Activated naive CD4-positive, alpha-beta T cell treated with anti-CD3 and anti-CD28 coated beads for 36 hours (primary cell): ENCODE data around the gene MT1M. TPM values are rescaled to one million over a fixed set of nuclear protein-coding genes. Genes with fewer than 3 reads are reported as not detected.
"Not testable (repeated sequence)": the region's sequence is repeated elsewhere in the genome, so short reads cannot be mapped to it uniquely, and the experiment has no call there.

Experiments
- CTCF ChIA-PET: fragments of 350-600 bp; sonication (Branson Sonifier 250); formaldehyde crosslinking; loops from one replicate; lab custom pipeline; 2021; ENCODE audit warnings: antibody characterized with exemption; lab: Charles Lee
- DNase-seq: peaks from one replicate; pipeline ENCODE4 v3.0.0-alpha.2; 2020
- H3K27ac Mint-ChIP-seq: one replicate; pipeline ENCODE4 v1.8.0; 2021; ENCODE audit warnings: mild to moderate bottlenecking, mixed read lengths
- H3K27me3 Mint-ChIP-seq: one replicate; pipeline ENCODE4 v1.8.0; 2021; ENCODE audit warnings: low read depth, mixed read lengths
- H3K36me3 Mint-ChIP-seq: one replicate; pipeline ENCODE4 v1.8.0; 2021; ENCODE audit warnings: low read depth, mixed read lengths
- H3K4me1 Mint-ChIP-seq: one replicate; pipeline ENCODE4 v1.8.0; 2021; ENCODE audit warnings: low read depth, mixed read lengths
- H3K4me3 Mint-ChIP-seq: one replicate; pipeline ENCODE4 v1.8.0; 2021; ENCODE audit warnings: mild to moderate bottlenecking, moderate library complexity, mixed read lengths
- H3K9me3 Mint-ChIP-seq: one replicate; pipeline ENCODE4 v1.8.0; 2021; ENCODE audit warnings: mixed read lengths
- intact Hi-C: fragments of 100-400 bp; cut with micrococcal nuclease; formaldehyde crosslinking; loops from one replicate; pipeline ENCODE4 v1.15.1; 2023
- total RNA-seq, 2 experiments: library from RNA; stranded (reverse); gene quantifications; one replicate each; pipeline ENCODE4 v1.2.3, GENCODE V29; 2021

MT1M gene
- total RNA-seq, 2 experiments from 2014 or later, result not detected

DNA sequence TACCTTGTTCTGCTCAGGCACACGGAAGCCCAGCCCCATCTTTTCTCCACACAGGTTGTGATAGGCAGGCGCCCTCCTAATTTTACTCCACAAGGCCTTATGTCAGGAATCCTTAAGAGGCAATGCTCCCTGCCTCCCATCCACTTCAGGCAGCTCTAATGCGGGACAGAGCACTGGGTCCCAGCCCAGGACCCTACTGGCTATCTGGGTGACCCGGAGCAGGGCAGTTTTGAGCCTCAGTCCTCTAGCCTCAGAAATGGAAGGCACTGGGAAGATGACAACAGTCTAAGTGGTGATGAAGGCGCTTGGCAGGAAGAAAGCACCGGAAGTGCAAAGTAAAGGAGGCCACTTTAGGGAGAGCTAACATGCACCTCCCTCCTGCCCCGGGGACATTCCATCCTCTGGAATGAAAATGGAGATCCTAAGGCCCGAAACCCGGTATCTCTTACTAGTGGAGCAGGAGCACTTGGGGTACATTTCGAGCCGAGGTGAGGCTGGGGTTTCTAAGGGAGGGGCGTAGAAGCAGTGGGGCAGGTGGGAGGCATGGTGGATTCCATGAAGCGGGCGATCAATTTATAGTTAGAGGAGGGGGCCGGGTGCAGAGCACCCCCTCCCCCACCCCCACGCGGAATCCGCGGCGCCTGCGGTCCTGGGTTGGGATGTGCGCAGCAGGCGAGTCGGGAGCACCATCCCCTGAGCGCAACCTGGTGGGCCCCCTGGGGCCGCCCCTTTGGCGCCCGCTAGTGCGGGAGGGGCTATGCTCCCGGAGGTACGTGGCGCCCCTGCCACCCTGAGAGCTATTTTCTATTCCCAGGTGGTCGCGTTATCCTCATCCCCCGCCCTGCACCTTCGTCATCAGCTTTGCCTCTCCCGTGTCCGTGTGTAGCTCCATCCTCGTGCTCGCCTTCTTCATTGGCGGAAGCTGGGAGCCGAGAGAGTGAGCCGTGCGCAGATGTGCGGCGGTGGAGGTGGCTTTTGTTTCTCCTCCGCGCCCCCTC lies 30.2 kb downstream of the MT1M start:
- intact Hi-C loops, result loop anchor here (1.0 kb wide), 1 partner anchor 20 kb away; the partner anchor contains the start of gene MT1X
- Mint-ChIP-seq H3K4me3 (peak overlapping the region; percentile 80), H3K27me3 (peaks cover 11% of the 10 kb centered on the region), H3K27ac (peak overlapping the region; percentile 75), H3K4me1 (peaks cover 18% of the 10 kb centered on the region), H3K36me3 (no peaks in the 10 kb centered on the region), H3K9me3 (no peaks in the 10 kb centered on the region)
- DNase-seq, result peak; percentile 70
- CTCF ChIA-PET, result interaction anchor here (0.6 to 1.9 kb wide), 7 partner anchors 19 to 194 kb away, joined by 3 to 13 read pairs (median 3); no protein-coding TSS in a partner anchor

DNA sequence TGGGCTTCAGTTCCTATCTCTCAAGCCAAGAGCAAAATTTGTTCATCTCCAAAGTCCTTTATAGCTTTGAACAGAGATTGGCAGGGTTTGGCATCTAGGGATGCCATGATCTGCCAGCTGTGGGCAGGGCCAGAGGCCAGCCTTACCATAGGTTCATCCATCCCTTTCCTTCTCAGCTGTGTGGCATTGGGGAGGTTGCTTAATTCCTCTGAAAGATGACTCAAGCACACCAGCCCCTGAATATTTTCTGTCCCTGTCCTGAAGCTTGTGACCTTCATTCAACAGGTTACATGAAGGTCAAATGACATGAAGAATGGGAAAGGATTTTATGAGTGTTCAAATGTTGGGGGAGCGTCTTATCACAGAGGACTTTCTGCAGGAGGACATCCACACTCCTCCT lies 32.0 kb downstream of the MT1M start:
- no peak overlapping the region for H3K27ac Mint-ChIP-seq
- no peaks in the 10 kb centered on the region for H3K36me3 Mint-ChIP-seq
- DNase-seq, result no peak
- H3K4me3 Mint-ChIP-seq, result no peak overlapping the region
- CTCF ChIA-PET, result interaction anchor here (0.7 to 1.9 kb wide), 3 partner anchors 9 to 37 kb away, joined by 3 to 4 read pairs (median 4); no protein-coding TSS in a partner anchor
- peaks cover 27% of the 10 kb centered on the region for H3K27me3 Mint-ChIP-seq
- peaks cover 24% of the 10 kb centered on the region for H3K4me1 Mint-ChIP-seq
- intact Hi-C loops, result no loop called here
- H3K9me3 Mint-ChIP-seq, result no peaks in the 10 kb centered on the region

DNA sequence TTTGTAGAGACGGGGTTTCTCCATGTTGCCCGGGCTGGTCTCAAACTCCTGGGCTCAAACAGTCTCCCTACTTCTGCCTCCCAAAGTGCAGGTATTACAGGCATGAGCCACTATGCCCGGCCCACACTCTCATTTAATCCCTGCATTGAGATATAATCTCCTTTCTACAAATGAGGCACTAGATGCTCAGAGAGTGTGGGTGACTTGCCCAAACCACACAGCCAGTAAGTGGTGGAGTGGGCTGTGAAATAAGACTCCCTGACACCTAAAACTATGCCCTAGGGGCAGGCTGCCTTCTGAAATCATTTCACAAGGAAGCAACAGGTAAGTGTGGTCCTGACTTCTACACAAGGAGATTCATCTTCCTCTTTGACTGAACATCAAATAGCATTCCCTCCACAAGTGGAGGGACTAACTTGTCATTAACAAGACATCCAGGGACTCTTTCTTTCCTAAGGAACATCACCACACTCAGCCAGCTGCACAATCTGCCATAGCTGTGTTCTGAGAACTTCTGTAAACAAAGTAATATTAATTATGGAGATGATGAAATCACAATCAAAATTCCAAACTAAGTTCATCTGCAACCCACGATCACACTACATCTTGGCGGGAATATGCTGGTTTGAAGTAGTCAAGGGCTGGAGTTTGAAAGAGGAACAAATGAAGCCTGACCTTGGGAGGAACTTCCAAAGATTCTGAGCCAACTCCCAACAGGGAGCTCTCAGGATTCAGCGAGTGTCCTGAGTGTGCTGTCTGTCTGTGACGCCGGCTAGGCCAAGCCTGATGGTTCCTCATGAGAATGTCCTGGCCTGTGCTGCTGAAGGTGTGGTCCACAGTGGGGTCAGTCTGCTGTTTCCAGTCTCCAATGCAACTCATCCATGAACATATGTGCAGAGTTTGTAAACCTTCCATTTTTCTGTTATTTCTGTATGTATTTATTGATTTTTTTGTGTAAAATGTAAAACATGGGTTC lies 33.1 kb downstream of the MT1M start:
- H3K36me3 Mint-ChIP-seq, H3K4me3 Mint-ChIP-seq, H3K9me3 Mint-ChIP-seq, H3K27ac Mint-ChIP-seq, CTCF ChIA-PET, DNase-seq, intact Hi-C loops: not testable (repeated sequence)
- H3K4me1 Mint-ChIP-seq, result peaks cover 28% of the 10 kb centered on the region
- peaks cover 36% of the 10 kb centered on the region for H3K27me3 Mint-ChIP-seq

DNA sequence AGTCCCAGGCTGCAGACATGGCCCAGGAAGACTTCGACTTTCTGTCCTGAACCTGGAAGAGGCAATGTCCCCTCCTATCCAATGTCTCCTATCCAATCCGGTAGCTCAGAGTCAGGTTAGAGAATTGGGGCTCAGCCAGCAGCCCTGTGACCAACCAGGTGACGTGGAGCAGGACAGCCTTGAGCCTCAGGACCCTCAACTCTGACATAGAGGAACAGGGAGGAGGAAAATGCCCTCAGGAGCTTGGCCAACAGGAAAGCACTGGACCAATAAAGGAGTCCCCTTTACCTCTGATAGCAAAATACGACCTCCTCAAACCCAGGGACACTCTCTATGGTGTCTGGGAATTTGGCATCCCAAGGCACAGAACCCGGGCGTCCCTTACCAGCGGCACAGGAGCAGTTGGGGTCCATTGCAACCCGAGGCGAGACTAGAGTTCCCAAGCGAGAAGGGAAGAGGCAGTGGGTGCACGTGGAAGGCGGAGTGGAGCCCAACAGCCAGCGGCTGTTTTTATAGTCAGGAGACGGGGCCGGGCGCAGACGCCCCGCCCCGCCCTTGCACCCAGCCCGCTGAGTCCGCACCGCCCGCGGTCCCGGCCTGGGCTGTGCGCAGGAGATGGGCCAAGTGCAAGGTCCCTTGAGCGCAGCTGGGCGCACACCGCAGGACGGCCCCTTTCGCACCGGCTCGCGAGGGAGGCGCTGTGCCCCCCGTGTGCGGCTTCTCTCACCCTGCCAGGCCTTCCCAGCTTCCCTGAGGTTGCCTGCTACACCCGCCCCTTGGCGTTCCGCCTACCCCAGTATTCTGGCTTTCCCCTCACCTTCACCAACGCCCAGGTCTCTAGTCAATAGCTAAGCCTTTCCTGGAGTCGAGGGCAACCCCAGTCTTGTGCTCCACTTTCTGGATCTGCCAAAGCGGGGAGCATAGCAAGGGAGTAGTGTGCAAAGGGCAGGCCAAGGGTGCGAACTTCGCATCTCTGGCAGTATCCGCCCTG lies 35.4 kb downstream of the MT1M start, which contains the start of gene MT1G:
MT1G (minus strand) TSS at position 485 of the 991 bp plus-strand sequence; CDS start at position 413, 72 bp downstream.
- intact Hi-C loops, result loop anchor here (1.0 kb wide), 2 partner anchors 8 to 14 kb away; partner anchors contain the start of gene MT1X
- H3K9me3 Mint-ChIP-seq, result no peaks in the 10 kb centered on the region
- H3K4me3 Mint-ChIP-seq, result peak within 1 kb of the TSS; percentile 46
- CTCF ChIA-PET, result interaction anchor here (0.9 kb wide), 1 partner anchor 34 kb away, joined by 3 read pairs; no protein-coding TSS in a partner anchor
- H3K36me3 Mint-ChIP-seq, result no peaks in the 10 kb centered on the region
- H3K27ac Mint-ChIP-seq, result no peak within 1 kb of the TSS
- DNase-seq, result peak; percentile 40
- H3K27me3 Mint-ChIP-seq, result peaks cover 44% of the 10 kb centered on the region
- H3K4me1 Mint-ChIP-seq, result peaks cover 21% of the 10 kb centered on the region

DNA sequence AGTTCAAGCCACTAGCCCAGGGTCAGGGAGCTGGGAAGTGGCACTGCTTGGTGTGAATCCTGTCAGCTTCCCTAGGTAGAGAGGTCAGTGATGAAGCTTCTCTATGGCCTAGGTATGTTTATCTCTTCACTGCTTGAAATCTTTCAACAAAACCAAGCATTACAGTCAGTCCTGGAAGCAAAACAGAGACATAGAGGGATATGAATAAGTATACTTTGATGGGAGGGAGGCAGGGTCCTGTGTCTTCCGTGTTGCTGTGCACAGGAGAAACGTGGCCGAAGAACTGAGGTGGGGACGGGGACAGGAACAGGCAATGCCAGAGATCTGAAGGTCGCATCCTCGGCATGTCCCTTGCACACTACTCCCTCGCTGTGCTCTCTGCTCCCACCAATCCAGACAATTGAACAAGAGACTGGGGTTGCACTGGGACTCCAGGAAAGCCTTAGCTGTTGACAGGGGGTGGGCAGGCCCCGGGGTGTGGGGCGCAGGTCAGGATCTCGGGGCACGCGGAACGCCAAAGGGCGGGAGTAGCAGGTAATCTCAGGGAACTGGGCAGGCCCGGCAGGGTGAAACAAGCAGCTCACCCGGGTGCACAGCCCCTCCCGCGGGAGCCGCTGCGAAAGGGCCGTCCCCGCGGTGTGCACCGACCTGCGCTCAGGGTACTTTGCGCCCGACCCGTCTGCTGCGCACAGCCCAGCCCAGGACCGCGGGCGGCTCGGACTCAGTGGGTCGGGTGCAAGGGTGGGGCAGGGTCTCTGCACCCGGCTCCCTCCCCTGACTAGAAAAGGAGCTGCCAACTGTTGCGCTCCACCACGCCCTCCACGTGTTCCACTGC lies 36.8 kb downstream of the MT1M start, which contains the start of gene MT1H:
MT1H (plus strand) TSS at position 810 of the 835 bp plus-strand sequence. CDS start 71 bp downstream, outside the sequence.
- DNase-seq, result peak; percentile 37
- no peaks in the 10 kb centered on the region for H3K36me3 Mint-ChIP-seq
- H3K4me1 Mint-ChIP-seq, result peaks cover 19% of the 10 kb centered on the region
- no peak within 1 kb of the TSS for H3K4me3 Mint-ChIP-seq
- no peak within 1 kb of the TSS for H3K27ac Mint-ChIP-seq
- intact Hi-C loops, result no loop called here
- peaks cover 44% of the 10 kb centered on the region for H3K27me3 Mint-ChIP-seq
- CTCF ChIA-PET, result interaction anchor here (0.5 kb wide), 1 partner anchor 35 kb away, joined by 3 read pairs; no protein-coding TSS in a partner anchor
- H3K9me3 Mint-ChIP-seq, result no peaks in the 10 kb centered on the region

DNA sequence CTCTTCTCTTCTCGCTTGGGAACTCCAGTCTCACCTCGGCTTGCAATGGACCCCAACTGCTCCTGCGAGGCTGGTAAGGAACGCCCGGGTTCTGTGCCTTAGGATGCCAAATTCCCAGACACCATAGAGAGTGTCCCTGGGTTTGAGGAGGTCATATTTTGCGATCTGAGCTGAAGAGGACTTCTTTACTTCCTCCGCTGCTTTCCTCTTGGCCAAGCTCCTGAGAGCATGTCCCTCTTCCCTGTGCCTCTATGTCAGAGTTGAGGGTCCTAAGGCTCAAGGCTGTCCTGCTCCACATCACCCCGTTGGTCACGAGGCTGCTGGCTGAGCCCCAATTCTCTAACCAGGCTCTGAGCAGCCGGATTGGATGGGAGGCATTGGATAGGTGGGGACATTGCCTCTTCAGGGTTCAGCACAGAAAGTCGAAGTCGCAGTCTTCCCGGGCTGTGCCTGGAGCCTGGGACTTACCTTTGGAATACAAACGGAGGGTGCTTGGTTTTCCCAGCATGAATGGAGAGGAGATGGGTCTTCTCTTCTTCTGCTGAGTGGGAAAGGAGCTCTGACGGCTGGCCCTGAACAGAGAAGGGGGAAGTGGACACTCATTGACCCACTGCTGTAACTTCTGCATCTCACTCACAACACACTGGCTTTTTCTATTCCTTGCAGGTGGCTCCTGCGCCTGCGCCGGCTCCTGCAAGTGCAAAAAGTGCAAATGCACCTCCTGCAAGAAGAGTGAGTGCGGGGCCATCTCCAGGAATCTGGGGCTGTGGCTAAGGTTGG lies 37.6 kb downstream of the MT1M start:
- intact Hi-C loops, result no loop called here
- Mint-ChIP-seq H3K27ac (no peak overlapping the region), H3K36me3 (no peaks in the 10 kb centered on the region), H3K27me3 (peaks cover 44% of the 10 kb centered on the region), H3K4me3 (no peak overlapping the region), H3K9me3 (no peaks in the 10 kb centered on the region), H3K4me1 (peaks cover 20% of the 10 kb centered on the region)
- DNase-seq, result no peak
- CTCF ChIA-PET, result interaction anchor here (0.6 kb wide), 1 partner anchor 86 kb away, joined by 3 read pairs; no protein-coding TSS in a partner anchor

DNA sequence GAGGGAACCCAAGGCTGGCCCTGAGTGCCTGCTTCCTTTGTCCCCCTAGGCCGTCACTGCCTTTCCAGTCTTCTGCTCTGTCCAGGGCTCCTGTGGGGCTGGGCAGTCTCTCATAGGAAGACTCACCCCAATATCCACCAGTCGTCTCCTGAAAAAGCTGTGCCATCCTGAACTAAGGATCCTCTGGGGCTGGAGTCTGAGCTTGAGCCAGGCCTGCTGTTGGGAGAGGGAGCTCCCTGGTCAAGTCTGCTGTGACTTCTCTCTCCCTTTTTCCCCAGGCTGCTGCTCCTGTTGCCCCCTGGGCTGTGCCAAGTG lies 38.1 kb downstream of the MT1M start:
- Mint-ChIP-seq H3K4me1 (peaks cover 25% of the 10 kb centered on the region), H3K27me3 (peaks cover 45% of the 10 kb centered on the region), H3K27ac (no peak overlapping the region), H3K4me3 (no peak overlapping the region), H3K36me3 (no peaks in the 10 kb centered on the region), H3K9me3 (no peaks in the 10 kb centered on the region)
- DNase-seq, result no peak
- CTCF ChIA-PET, result interaction anchor here (0.6 kb wide), 1 partner anchor 86 kb away, joined by 3 read pairs; no protein-coding TSS in a partner anchor
- intact Hi-C loops, result no loop called here

DNA sequence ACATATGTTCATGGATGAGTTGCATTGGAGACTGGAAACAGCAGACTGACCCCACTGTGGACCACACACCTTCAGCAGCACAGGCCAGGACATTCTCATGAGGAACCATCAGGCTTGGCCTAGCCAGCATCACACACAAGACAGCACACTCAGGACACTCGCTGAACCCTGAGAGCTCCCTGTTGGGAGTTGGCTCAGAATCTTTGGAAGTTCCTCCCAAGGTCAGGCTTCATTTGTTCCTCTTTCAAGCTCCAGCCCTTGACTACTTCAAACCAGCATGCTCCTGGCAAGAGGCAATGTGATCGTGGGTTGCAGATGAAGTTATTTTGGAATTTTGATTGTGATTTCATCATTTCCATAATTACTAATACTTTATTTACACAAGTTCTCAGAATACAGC lies 39.2 kb downstream of the MT1M start:
- peaks cover 28% of the 10 kb centered on the region for H3K4me1 Mint-ChIP-seq
- peaks cover 42% of the 10 kb centered on the region for H3K27me3 Mint-ChIP-seq
- intact Hi-C loops, H3K36me3 Mint-ChIP-seq, DNase-seq, H3K9me3 Mint-ChIP-seq, H3K4me3 Mint-ChIP-seq, H3K27ac Mint-ChIP-seq: not testable (repeated sequence)
- CTCF ChIA-PET, result interaction anchor here (0.6 to 1.4 kb wide), 3 partner anchors 24 to 30 kb away, joined by 3 to 7 read pairs (median 3); no protein-coding TSS in a partner anchor

DNA sequence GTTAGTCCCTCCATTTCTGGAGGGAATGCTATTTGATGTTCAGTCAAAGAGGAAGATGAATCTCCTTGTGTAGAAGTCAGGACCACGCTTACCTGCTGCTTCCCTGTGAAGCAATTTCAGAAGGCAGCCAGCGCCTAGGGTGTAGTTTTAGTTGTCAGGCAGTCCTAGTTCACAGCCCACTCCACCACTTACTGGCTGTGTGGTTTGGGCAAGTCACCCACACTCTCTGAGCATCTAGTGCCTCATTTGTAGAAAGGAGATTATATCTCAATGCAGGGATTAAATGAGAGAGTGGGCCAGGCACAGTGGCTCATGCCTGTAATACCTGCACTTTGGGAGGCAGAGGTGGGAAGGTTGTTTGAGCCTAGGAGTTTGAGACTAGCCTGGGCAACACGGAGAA lies 39.7 kb downstream of the MT1M start:
- H3K27ac Mint-ChIP-seq, intact Hi-C loops, DNase-seq, H3K9me3 Mint-ChIP-seq, H3K4me3 Mint-ChIP-seq, H3K36me3 Mint-ChIP-seq: not testable (repeated sequence)
- Mint-ChIP-seq H3K4me1 (peaks cover 28% of the 10 kb centered on the region), H3K27me3 (peaks cover 42% of the 10 kb centered on the region)
- CTCF ChIA-PET, result interaction anchor here (0.6 to 1.4 kb wide), 4 partner anchors 24 to 96 kb away, joined by 3 to 7 read pairs (median 3); no protein-coding TSS in a partner anchor
